ENCODE data around the gene GALT.
A peak's percentile ranks its signal among the peaks of the same experiment; 100 is the strongest.

The GALT gene

GRCh38 chr9:34606190-34606589 is 40.3 kb upstream of the GALT start:
- no peaks in the 10 kb centered on the region for H3K9me3 ChIP-seq
- no peaks in the 10 kb centered on the region for H3K36me3 ChIP-seq
- peaks cover 3 to 7% of the 10 kb centered on the region in 2 experiments for H3K4me1 ChIP-seq (ENCODE audit: control insufficient read depth in 1 of 2, insufficient read depth in 1 of 2, low read depth in 1 of 2, low read length in 1 of 2)
- no peak for TF ChIP-seq CTCF (IDR thresholded peaks at IDR 0.05)
- H3K4me3 ChIP-seq (ENCODE audit: low read depth in 1 of 2, low read length in 1 of 2) = no peak overlapping the region
- H3K27ac ChIP-seq = no peak overlapping the region
- H3K27me3 ChIP-seq = peaks cover 40% of the 10 kb centered on the region

GRCh38 chr9:34606905-34607304 is 39.6 kb upstream of the GALT start:
- Histone ChIP-seq H3K4me1 (ENCODE audit: control insufficient read depth in 1 of 2, insufficient read depth in 1 of 2, low read depth in 1 of 2, low read length in 1 of 2) (peaks cover 8 to 12% of the 10 kb centered on the region in 2 experiments), H3K36me3 (no peaks in the 10 kb centered on the region), H3K4me3 (ENCODE audit: low read depth in 1 of 2, low read length in 1 of 2) (no peak overlapping the region), H3K27me3 (peaks cover 39% of the 10 kb centered on the region), H3K9me3 (no peaks in the 10 kb centered on the region), H3K27ac (no peak overlapping the region)
- no peak for TF ChIP-seq CTCF (IDR thresholded peaks at IDR 0.05)

- Histone ChIP-seq H3K27me3 (peaks cover 39% of the 10 kb centered on the region), H3K27ac (no peak overlapping the region), H3K4me1 (ENCODE audit: control insufficient read depth in 1 of 2, insufficient read depth in 1 of 2, low read depth in 1 of 2, low read length in 1 of 2) (peaks cover 11 to 14% of the 10 kb centered on the region in 2 experiments), H3K9me3 (no peaks in the 10 kb centered on the region), H3K4me3 (ENCODE audit: low read depth in 1 of 2, low read length in 1 of 2) (no peak overlapping the region), H3K36me3 (no peaks in the 10 kb centered on the region)
- no peak for TF ChIP-seq CTCF (IDR thresholded peaks at IDR 0.05)
Observed at GRCh38 chr9:34607331-34607730, 39.1 kb upstream of the GALT start.

- Histone ChIP-seq H3K27me3 (peaks cover 22% of the 10 kb centered on the region), H3K4me1 (ENCODE audit: control insufficient read depth in 1 of 2, insufficient read depth in 1 of 2, low read depth in 1 of 2, low read length in 1 of 2) (peaks cover 19 to 23% of the 10 kb centered on the region in 2 experiments), H3K27ac (no peak overlapping the region), H3K4me3 (ENCODE audit: low read depth in 1 of 2, low read length in 1 of 2) (peak overlapping the region in 1 of 2 experiments; percentile 76), H3K9me3 (no peaks in the 10 kb centered on the region), H3K36me3 (peaks cover 22% of the 10 kb centered on the region)
- no peak for TF ChIP-seq CTCF (IDR thresholded peaks at IDR 0.05)
Observed at GRCh38 chr9:34610434-34611206, 35.9 kb upstream of the GALT start.

GRCh38 chr9:34611251-34611810 is 35.1 kb upstream of the GALT start:
- no peak for TF ChIP-seq CTCF (IDR thresholded peaks at IDR 0.05)
- Histone ChIP-seq H3K27ac (peak overlapping the region; percentile 88), H3K4me3 (ENCODE audit: low read depth in 1 of 2, low read length in 1 of 2) (peak overlapping the region; percentile 76 to 77), H3K9me3 (no peaks in the 10 kb centered on the region), H3K27me3 (peaks cover 15% of the 10 kb centered on the region), H3K36me3 (peaks cover 28% of the 10 kb centered on the region), H3K4me1 (ENCODE audit: control insufficient read depth in 1 of 2, insufficient read depth in 1 of 2, low read depth in 1 of 2, low read length in 1 of 2) (peaks cover 19 to 23% of the 10 kb centered on the region in 2 experiments)
